ENCODE measurements around the gene CD3E.

CD3E gene

DNA sequence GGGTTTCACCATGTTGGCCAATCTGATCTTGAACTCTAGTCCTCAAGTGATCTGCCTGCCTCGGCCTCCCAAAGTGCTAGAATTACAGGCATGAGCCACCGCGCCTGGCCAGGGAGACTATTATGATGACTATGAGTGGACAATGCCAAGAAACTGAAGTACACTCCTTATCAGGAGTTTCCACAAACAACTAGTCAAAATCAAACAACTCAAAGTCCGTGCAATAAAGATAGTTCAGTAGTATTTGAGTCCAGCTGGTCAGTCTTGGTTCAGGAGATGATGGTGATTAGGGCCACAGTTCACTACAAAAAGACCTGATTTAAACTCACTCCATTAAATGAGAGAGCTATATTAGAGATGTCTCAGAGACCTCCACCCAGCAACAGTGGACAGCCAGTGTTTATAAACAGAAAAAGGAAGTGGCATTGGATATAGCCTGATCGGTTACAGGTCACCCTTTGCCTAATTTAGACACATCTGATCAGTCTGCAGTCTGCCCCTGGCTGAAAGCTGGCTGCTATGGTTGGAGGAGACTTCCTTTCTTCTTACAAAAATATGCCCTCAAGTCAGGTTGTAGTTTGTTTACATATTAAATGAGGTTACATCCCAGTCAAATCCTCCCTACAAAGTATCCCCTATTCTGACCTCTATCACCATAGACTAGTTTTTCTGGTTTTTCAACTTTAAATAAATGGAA is 17.0 kb downstream of the CD3E start:
- H3K36me3 Mint-ChIP-seq (ENCODE audit: low read depth), result no peaks in the 10 kb centered on the region
- no peak overlapping the region for H3K4me3 Mint-ChIP-seq
- peaks cover 52% of the 10 kb centered on the region for H3K4me1 Mint-ChIP-seq (ENCODE audit: low read depth)
- no peaks in the 10 kb centered on the region for H3K27me3 Mint-ChIP-seq
- intact Hi-C loops (cut with micrococcal nuclease), result no loop called here
- peak overlapping the region; percentile 21 for H3K27ac Mint-ChIP-seq
- H3K9me3 Mint-ChIP-seq, result no peaks in the 10 kb centered on the region

DNA sequence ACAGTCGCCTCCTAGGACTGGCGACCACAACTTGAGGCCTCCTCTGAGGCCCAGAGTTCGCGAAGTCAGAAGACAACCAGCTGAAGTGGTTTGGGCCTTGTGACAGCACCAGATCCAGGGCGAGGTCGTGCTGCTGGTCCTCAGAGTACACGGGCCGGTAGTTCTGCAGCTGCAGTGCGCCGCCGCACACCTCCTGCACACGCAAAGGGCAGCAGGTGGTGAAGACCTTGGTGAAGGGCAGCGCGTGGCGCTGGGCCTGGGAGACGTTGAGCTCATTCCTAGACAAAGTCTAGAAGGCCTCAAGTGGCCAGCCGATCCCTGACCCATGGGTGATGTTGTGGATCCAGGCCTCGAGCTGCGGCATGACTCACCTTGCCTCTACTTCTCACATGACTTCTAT is 18.2 kb downstream of the CD3E start:
- Mint-ChIP-seq H3K27ac (no peak overlapping the region), H3K4me3 (no peak overlapping the region), H3K27me3 (no peaks in the 10 kb centered on the region), H3K9me3 (no peaks in the 10 kb centered on the region), H3K4me1 (ENCODE audit: low read depth) (peaks cover 44% of the 10 kb centered on the region), H3K36me3 (ENCODE audit: low read depth) (no peaks in the 10 kb centered on the region)
- intact Hi-C loops (cut with micrococcal nuclease), result no loop called here

DNA sequence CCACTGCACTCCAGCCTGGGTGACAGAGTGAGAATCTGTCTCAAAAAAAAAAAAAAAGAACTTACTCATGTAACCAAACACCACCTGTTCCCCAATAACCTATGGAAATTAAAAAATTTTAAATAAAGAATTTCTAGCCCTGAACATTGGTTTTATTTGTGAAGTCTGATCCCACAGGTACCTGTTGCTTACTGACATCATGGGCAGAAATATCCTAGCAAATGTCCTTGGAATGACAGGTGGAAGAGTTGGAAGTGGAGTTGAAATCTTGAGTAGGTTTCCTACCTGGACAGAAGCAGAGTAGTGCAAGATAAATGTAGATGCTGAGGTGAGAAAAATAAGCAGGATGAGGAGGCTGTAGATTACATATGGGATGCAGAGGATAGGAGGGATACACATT is 20.8 kb downstream of the CD3E start:
- H3K27me3 Mint-ChIP-seq, result no peaks in the 10 kb centered on the region
- intact Hi-C loops (cut with micrococcal nuclease), result no loop called here
- no peak overlapping the region for H3K27ac Mint-ChIP-seq
- H3K9me3 Mint-ChIP-seq, result no peaks in the 10 kb centered on the region
- no peaks in the 10 kb centered on the region for H3K36me3 Mint-ChIP-seq (ENCODE audit: low read depth)
- no peak overlapping the region for H3K4me3 Mint-ChIP-seq
- H3K4me1 Mint-ChIP-seq (ENCODE audit: low read depth), result peaks cover 25% of the 10 kb centered on the region

DNA sequence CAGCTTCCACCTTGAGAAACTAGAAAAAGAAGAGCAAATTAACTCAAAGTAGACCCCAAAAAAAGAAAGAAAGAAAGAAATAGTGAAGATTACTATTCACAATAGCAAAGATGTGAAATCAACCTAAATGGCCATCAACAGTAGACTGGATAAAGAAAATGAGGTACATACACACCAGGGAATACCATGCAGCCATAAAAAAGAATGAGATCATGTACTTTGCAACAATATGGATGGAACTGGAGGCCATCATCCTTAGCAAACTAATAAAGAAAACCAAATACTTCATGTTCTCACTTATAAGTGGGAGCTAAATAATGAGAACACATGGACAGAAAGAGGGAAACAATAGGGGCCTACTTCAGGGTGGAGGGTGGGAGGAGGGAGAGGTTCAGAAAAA is 24.2 kb downstream of the CD3E start:
- H3K27ac Mint-ChIP-seq, result no peak overlapping the region
- intact Hi-C loops (cut with micrococcal nuclease), result no loop called here

DNA sequence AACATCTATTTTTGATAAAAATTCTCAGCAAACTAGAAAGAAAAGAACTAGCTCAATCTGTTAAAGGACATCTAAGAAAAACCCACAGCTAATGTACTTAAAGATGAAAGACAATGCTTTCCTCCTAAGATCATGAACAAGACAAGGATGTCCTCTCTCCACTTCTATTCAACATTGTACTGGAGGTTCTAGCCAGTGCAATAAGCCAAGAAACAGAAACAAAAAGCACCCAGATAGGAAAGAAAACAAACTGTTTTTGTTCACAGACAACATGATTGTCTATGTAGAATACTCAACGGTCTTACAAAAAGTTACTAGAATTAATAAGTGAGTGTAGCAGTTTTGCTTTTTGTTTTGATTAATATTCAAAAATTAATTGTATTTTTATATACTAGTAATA is 30.2 kb downstream of the CD3E start:
- Mint-ChIP-seq H3K9me3 (no peaks in the 10 kb centered on the region), H3K4me1 (ENCODE audit: low read depth) (peaks cover 6% of the 10 kb centered on the region), H3K27me3 (peaks cover 6% of the 10 kb centered on the region), H3K27ac (no peak overlapping the region), H3K36me3 (ENCODE audit: low read depth) (no peaks in the 10 kb centered on the region), H3K4me3 (no peak overlapping the region)
- intact Hi-C loops (cut with micrococcal nuclease), result no loop called here

More for the DNA sequence above, 24.2 kb downstream of the CD3E start:
- peaks cover 7% of the 10 kb centered on the region for H3K4me1 Mint-ChIP-seq (ENCODE audit: low read depth)
- peaks cover 2% of the 10 kb centered on the region for H3K27me3 Mint-ChIP-seq
- H3K4me3 Mint-ChIP-seq, result no peak overlapping the region
- no peaks in the 10 kb centered on the region for H3K36me3 Mint-ChIP-seq (ENCODE audit: low read depth)
- no peaks in the 10 kb centered on the region for H3K9me3 Mint-ChIP-seq

DNA sequence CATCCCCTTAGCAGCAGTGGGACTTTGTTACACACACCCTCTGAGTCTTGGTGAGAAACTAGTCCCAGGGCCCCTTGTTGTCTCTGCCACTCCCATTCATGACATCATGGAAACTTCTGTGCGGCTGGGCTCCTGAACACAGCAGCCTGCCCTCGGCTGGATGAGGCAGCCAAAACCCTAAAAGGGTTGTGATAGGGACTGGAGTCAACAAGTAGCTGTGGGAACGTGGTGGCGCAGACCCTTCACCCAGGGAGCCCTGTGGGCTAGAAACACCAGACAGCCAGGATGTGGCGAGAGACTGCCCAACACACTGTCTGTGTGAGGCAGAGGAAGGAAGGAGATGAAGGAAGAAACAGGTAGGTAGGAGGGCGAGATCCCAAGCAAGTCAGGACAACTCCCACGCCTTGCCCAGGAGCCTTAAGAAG is 34.1 kb downstream of the CD3E start:
- intact Hi-C loops (cut with micrococcal nuclease), result no loop called here
- no peaks in the 10 kb centered on the region for H3K36me3 Mint-ChIP-seq (ENCODE audit: low read depth)
- H3K4me3 Mint-ChIP-seq, result no peak overlapping the region
- H3K4me1 Mint-ChIP-seq (ENCODE audit: low read depth), result peaks cover 6% of the 10 kb centered on the region
- H3K27me3 Mint-ChIP-seq, result peaks cover 4% of the 10 kb centered on the region
- peak overlapping the region; percentile 28 for H3K27ac Mint-ChIP-seq
- no peaks in the 10 kb centered on the region for H3K9me3 Mint-ChIP-seq

DNA sequence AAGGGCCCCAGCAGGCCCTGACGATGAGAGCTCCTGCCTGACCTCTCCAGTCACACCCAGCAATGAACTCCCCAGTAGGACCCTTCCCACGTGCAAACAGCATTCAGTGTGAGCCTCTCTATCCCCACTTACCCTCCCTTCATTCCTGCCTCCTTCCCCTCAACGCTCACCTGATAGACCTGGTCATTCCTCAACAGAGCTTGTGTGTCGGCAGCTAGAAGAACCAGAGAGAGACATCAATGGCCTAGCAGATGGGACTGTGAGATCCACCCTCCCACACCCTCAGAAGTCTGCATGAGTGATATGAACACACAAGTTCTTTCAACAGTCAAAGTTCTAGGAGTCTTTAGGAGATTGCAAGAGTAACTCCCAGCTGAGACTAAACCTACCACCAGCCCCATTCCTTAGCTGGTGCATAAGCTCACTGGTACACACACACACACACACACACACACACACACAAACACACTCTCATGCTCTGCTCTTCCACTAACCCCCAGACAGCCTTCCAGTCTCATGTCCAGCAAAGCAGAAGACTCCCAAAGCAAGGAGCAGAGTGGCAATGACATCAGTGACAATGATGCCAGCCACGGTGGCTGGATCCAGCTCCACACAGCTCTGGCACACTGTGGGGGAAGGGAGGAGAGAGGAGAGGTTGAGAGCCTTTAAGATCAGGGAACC is 34.9 kb downstream of the CD3E start:
- intact Hi-C loops (cut with micrococcal nuclease), result no loop called here
- no peaks in the 10 kb centered on the region for H3K9me3 Mint-ChIP-seq
- H3K4me3 Mint-ChIP-seq, result no peak overlapping the region
- H3K27me3 Mint-ChIP-seq, result peaks cover 4% of the 10 kb centered on the region
- H3K4me1 Mint-ChIP-seq (ENCODE audit: low read depth), result peaks cover 6% of the 10 kb centered on the region
- no peaks in the 10 kb centered on the region for H3K36me3 Mint-ChIP-seq (ENCODE audit: low read depth)
- no peak overlapping the region for H3K27ac Mint-ChIP-seq

DNA sequence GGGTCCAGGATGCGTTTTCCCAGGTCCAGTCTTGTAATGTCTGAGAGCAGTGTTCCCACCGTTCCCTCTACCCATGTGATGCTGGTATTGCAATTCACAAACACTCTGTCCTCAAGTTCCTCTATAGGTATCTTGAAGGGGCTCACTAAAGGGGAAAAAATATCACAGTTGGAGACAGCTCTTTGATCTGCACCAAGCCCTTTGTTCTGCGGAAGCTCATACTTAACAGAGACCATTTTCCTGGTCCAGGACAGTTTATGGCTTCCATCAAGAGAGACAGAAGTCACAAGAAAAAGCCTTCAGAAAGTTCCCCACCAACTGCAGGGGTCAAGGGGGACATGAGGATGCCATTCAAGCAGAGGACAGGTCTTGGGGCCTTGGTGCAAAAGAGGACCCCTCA is 35.9 kb downstream of the CD3E start:
- Mint-ChIP-seq H3K4me3 (no peak overlapping the region), H3K9me3 (no peaks in the 10 kb centered on the region)
- intact Hi-C loops (cut with micrococcal nuclease), result no loop called here

DNA sequence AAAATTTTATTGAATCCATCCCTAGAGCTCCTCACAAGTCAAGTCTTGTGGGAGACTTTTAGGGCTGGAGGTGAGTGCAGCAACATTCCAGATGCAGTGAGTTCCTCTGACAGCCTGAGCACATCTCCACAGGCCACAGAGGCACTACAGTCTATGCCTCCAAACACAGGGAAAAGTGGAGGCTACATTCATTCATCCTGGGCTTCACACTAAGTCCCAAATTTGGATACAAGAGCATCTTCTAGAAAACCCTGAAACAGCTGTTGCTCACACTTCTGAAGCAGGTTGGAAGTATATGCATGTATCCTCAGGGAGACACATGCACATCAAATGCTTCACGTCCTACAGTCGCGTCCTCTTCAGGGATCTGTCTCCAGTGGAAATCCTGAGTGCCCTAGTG is 36.7 kb downstream of the CD3E start:
- Mint-ChIP-seq H3K27me3 (peaks cover 9% of the 10 kb centered on the region), H3K4me1 (ENCODE audit: low read depth) (peaks cover 13% of the 10 kb centered on the region)

More for the DNA sequence above, 35.9 kb downstream of the CD3E start:
- Mint-ChIP-seq H3K36me3 (ENCODE audit: low read depth) (no peaks in the 10 kb centered on the region), H3K27me3 (peaks cover 6% of the 10 kb centered on the region), H3K4me1 (ENCODE audit: low read depth) (peaks cover 10% of the 10 kb centered on the region), H3K27ac (no peak overlapping the region)

DNA sequence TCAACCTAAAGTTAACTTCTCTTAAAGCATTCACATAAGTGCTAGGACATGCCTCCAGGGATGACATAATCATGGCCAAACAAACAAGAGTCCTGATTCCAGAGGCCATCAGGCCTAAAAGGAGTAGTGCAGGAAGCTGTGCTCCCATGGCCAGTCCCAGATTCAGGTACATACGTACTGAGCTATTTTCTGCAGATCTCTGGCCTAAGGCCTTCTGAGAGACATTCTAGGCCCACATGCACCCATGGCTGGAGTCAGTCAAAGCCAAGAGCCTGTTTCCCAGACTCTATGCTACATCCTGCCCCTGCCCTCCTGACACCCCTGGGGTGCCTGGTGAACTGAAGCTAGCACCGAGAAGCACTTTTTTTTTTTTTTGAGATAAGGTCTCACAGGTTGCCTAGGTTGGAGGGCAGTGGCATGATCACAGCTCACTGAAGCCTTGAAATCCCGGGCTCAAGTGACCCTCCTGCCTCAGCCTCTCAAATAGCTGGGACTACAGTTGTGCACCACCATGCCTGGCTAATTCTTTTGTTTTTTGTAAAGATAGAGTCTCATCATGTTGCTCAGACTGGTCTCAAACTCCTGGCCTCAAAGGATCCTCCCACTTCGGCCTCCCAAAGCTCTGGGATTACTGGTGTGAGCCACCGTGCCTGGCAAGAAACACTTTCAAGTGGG is 37.4 kb downstream of the CD3E start:
- Mint-ChIP-seq H3K4me1 (ENCODE audit: low read depth) (peaks cover 13% of the 10 kb centered on the region), H3K36me3 (ENCODE audit: low read depth) (no peaks in the 10 kb centered on the region)

More for the DNA sequence above, 36.7 kb downstream of the CD3E start:
- no peaks in the 10 kb centered on the region for H3K9me3 Mint-ChIP-seq
- intact Hi-C loops (cut with micrococcal nuclease), result no loop called here
- H3K36me3 Mint-ChIP-seq (ENCODE audit: low read depth), result no peaks in the 10 kb centered on the region
- H3K27ac Mint-ChIP-seq, result no peak overlapping the region
- H3K4me3 Mint-ChIP-seq, result no peak overlapping the region

DNA sequence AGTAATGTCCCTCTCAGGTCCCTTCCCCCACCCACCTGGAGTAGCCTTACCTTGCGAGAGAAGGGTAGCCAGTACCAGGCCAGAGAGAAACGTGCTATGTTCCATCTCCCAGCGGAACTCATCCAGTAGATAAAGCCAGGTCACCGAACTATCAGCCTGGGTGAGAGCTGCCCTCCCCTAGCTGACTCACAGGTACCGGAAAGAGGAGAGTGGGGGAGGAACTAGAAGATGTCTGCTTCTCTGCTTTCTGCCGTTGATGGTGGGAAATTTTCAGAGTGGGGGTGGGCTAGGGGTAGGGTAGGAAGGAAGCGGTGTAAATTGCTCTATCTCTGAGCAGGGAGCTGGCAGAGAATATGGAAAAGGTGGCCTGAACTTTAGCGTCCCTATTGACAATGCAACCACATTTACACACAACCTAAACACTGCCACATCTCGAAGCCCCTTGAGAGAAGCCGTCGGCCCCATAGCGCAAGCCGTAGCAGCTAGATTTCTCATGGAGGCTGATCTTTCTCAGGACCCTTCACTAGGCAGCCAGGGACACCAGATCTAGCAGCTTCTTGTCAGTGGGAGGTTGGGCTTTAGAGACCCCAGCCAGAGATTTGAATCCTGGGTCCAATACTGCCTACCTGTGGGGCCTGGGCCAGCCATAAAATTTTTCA is 38.1 kb downstream of the CD3E start, which contains the start of gene CD3D:
CD3D (minus strand) TSS at position 203 of the 659 bp plus-strand sequence; CDS start at position 105, 98 bp downstream.
- Mint-ChIP-seq H3K27me3 (peaks cover 15% of the 10 kb centered on the region), H3K27ac (no peak within 1 kb of the TSS), H3K36me3 (ENCODE audit: low read depth) (no peaks in the 10 kb centered on the region), H3K4me3 (no peak within 1 kb of the TSS), H3K4me1 (ENCODE audit: low read depth) (peaks cover 13% of the 10 kb centered on the region), H3K9me3 (no peaks in the 10 kb centered on the region)
- intact Hi-C loops (cut with micrococcal nuclease), result no loop called here

More for the DNA sequence above, 37.4 kb downstream of the CD3E start:
- intact Hi-C loops (cut with micrococcal nuclease), result no loop called here
- H3K27ac Mint-ChIP-seq, result no peak overlapping the region
- H3K4me3 Mint-ChIP-seq, result no peak overlapping the region
- peaks cover 12% of the 10 kb centered on the region for H3K27me3 Mint-ChIP-seq
- H3K9me3 Mint-ChIP-seq, result no peaks in the 10 kb centered on the region

DNA sequence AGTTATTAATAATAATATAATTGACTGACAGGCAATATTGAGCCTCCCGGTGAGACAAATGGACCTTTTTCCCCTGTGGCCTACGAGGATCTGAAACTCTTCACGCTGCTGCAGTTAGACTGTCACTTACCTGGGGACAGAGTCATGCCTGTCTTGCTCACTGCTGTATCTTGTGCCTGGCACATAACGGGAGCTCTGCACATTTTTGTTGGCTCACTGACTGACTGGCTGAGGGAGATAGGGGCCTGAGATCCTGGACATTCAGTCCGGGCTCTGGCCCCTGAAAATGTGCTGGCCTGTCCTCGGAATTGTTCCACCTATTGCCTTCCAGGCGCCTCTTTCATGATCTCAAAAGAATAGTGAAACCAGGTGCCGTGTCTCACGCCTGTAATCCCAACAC is 38.7 kb downstream of the CD3E start:
- no peaks in the 10 kb centered on the region for H3K9me3 Mint-ChIP-seq
- H3K36me3 Mint-ChIP-seq (ENCODE audit: low read depth), result no peaks in the 10 kb centered on the region
- H3K27ac Mint-ChIP-seq, result no peak overlapping the region
- H3K4me3 Mint-ChIP-seq, result no peak overlapping the region
- peaks cover 13% of the 10 kb centered on the region for H3K4me1 Mint-ChIP-seq (ENCODE audit: low read depth)
- intact Hi-C loops (cut with micrococcal nuclease), result no loop called here
- peaks cover 16% of the 10 kb centered on the region for H3K27me3 Mint-ChIP-seq

DNA sequence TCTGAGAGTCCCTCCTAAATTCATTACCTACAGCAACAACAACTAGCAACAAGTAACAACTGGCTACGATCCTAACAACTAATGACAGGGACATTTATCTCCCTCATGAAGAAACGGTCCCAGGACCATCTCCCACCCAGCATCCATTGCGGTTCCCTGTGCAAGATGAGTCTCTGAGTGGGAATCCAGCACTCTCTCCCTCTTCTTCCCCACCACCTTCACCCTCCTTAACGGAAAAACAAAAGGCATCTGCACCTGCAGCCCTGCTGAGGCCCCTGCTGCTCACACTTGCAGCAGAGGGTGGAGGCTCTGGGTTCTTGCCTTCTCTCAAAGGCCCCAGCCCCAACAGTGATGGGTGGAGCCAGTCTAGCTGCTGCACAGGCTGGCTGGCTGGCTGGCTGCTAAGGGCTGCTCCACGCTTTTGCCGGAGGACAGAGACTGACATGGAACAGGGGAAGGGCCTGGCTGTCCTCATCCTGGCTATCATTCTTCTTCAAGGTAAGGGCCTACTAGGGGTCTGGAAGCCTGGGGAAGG is 39.5 kb downstream of the CD3E start, which contains the start of gene CD3G:
CD3G (plus strand) TSS at position 364 of the 535 bp plus-strand sequence; CDS start at position 444, 80 bp downstream.
- Mint-ChIP-seq H3K36me3 (ENCODE audit: low read depth) (no peaks in the 10 kb centered on the region), H3K4me1 (ENCODE audit: low read depth) (peaks cover 8% of the 10 kb centered on the region), H3K9me3 (no peaks in the 10 kb centered on the region), H3K27me3 (peaks cover 13% of the 10 kb centered on the region), H3K4me3 (no peak within 1 kb of the TSS), H3K27ac (no peak within 1 kb of the TSS)
- intact Hi-C loops (cut with micrococcal nuclease), result no loop called here

Measured in dendritic cell treated with granulocyte-macrophage colony-stimulating factor and Interleukin-4, amounts not matched to agents 40 ng/mL and 50 ng/mL, for 4 days (primary cell).